Measurements from ENCODE around the gene SYNC. TPM values are rescaled to one million over a fixed set of nuclear protein-coding genes. Genes with fewer than 3 reads are reported as not detected.
"Not testable (repeated sequence)": the region's sequence is repeated elsewhere in the genome, so short reads cannot be mapped to it uniquely, and the experiment has no call there.

The SYNC gene
- total and polyA plus RNA-seq, 9 donors, result 3.0 to 13.5 (median 9.8) TPM

- Histone ChIP-seq H3K27me3 (no peaks in the 10 kb centered on the region), H3K9me3 (no peaks in the 10 kb centered on the region), H3K4me3 (no peak overlapping the region), H3K4me1 (ENCODE audit: insufficient read depth) (no peaks in the 10 kb centered on the region), H3K36me3 (no peaks in the 10 kb centered on the region), H3K27ac (no peak overlapping the region)
- TF ChIP-seq EP300 (IDR thresholded peaks at IDR 0.05) (no peak), POLR2A (IDR thresholded peaks at IDR 0.05) (no peak)
- TF ChIP-seq, protein P1, sequence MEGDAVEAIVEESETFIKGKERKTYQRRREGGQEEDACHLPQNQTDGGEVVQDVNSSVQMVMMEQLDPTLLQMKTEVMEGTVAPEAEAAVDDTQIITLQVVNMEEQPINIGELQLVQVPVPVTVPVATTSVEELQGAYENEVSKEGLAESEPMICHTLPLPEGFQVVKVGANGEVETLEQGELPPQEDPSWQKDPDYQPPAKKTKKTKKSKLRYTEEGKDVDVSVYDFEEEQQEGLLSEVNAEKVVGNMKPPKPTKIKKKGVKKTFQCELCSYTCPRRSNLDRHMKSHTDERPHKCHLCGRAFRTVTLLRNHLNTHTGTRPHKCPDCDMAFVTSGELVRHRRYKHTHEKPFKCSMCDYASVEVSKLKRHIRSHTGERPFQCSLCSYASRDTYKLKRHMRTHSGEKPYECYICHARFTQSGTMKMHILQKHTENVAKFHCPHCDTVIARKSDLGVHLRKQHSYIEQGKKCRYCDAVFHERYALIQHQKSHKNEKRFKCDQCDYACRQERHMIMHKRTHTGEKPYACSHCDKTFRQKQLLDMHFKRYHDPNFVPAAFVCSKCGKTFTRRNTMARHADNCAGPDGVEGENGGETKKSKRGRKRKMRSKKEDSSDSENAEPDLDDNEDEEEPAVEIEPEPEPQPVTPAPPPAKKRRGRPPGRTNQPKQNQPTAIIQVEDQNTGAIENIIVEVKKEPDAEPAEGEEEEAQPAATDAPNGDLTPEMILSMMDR (IDR thresholded peaks at IDR 0.05), result no peak
- whole genome bisulfite sequencing, 3 donors, result 83 to 88% (median 86%) methylated on average over 4 of the region's 4 CpGs
- DNase-seq, result no peak
- intact Hi-C loops (cut with DNase I), result no loop called here
Observed at GRCh38 chr1:32644426-32644825, 58.1 kb downstream of the SYNC start.

DNA sequence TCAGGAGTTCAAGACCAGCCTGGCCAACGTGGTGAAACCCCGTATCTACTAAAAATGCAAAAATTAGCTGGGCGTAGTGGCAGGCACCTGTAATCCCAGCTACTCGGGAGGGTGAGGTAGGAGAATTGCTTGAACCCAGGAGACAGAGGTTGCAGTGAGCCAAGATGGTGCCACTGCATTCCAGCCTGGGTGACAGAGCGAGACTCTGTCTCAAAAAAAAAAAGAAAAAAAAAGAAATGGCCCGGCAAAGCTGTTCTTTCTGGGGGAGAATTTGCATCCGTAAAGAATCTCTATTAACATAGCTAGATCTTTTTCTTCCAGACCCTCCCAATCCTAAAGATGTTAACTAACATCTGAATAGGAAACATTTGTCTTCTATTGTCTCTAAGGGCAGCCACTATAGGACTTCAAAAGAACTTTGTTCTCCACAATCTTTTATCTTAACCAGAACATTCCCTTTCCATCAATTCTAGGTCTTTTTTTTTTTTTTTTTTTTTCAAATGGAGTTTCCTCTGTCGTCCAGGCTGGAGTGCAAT lies 60.2 kb downstream of the SYNC start:
- H3K4me1 ChIP-seq (ENCODE audit: insufficient read depth); DNase-seq; H3K27me3 ChIP-seq; H3K27ac ChIP-seq; H3K4me3 ChIP-seq; H3K36me3 ChIP-seq; intact Hi-C loops (cut with DNase I); H3K9me3 ChIP-seq: not testable (repeated sequence)
- 73 to 78% (median 75%) methylated on average over 8 of the region's 8 CpGs for WGBS, 3 donors

GRCh38 chr1:32639489-32640075 lies 63.0 kb downstream of the SYNC start:
- no peak overlapping the region for H3K27ac ChIP-seq
- no peaks in the 10 kb centered on the region for H3K9me3 ChIP-seq
- 58 to 75% (median 70%) methylated on average over 1 of the region's 1 CpG for WGBS, 3 donors
- no peak overlapping the region for H3K4me3 ChIP-seq
- TF ChIP-seq, protein P1 (IDR thresholded peaks at IDR 0.05), result no peak
- TF ChIP-seq POLR2A (IDR thresholded peaks at IDR 0.05), result no peak
- TF ChIP-seq EP300 (IDR thresholded peaks at IDR 0.05), result no peak
- DNase-seq, result no peak
- intact Hi-C loops (cut with DNase I), result no loop called here
- no peaks in the 10 kb centered on the region for H3K27me3 ChIP-seq
- no peaks in the 10 kb centered on the region for H3K36me3 ChIP-seq
- H3K4me1 ChIP-seq (ENCODE audit: insufficient read depth), result no peaks in the 10 kb centered on the region

GRCh38 chr1:32636914-32637645 lies 65.5 kb downstream of the SYNC start:
- DNase-seq, result no peak
- Histone ChIP-seq H3K9me3 (no peaks in the 10 kb centered on the region), H3K36me3 (no peaks in the 10 kb centered on the region), H3K27me3 (no peaks in the 10 kb centered on the region), H3K27ac (no peak overlapping the region), H3K4me3 (no peak overlapping the region), H3K4me1 (ENCODE audit: insufficient read depth) (no peaks in the 10 kb centered on the region)
- intact Hi-C loops (cut with DNase I), result no loop called here
- TF ChIP-seq, protein P1 (IDR thresholded peaks at IDR 0.05), result no peak
- TF ChIP-seq POLR2A (IDR thresholded peaks at IDR 0.05), result no peak
- no peak for TF ChIP-seq EP300 (IDR thresholded peaks at IDR 0.05)
- WGBS, 3 donors, result 88 to 93% (median 89%) methylated on average over 16 of the region's 16 CpGs
